Neural cell (in vitro differentiated cells): ENCODE data around the gene TBCK. TPM values are rescaled to one million over a fixed set of nuclear protein-coding genes. Genes with fewer than 3 reads are reported as not detected.

ENCODE experiments used
- H2AFZ ChIP-seq: fragments of 200-600, 300-800 bp; sonication (generic), shearing (Covaris generic); 2 replicates; pipeline ENCODE4 v1.6.0; 2014; ENCODE audit warnings: low read depth, mild to moderate bottlenecking, antibody characterized with exemption, low read length, moderate library complexity
- H3F3A ChIP-seq: fragments of 200-600 bp; shearing (Covaris generic); 2 replicates; pipeline ENCODE4 v1.6.1; 2016; ENCODE audit warnings: mild to moderate bottlenecking, moderate library complexity, mixed read lengths, antibody characterized with exemption, low read length; ENCODE audit not compliant: insufficient read depth, poor library complexity, severe bottlenecking
- H3K27ac ChIP-seq: fragments of 200-600, 300-800 bp; sonication (generic), shearing (Covaris generic); 2 replicates; pipeline ENCODE4 v1.5.1; 2014; ENCODE audit warnings: mild to moderate bottlenecking, low read length, moderate library complexity
- H3K27me3 ChIP-seq: fragments of 300-800, 200-600 bp; sonication (generic), shearing (Covaris generic); 2 replicates; pipeline ENCODE4 v1.6.0; 2014; ENCODE audit warnings: mild to moderate bottlenecking, low read depth, low read length, moderate library complexity; ENCODE audit not compliant: insufficient read depth
- H3K36me3 ChIP-seq: fragments of 300-800, 200-600 bp; sonication (generic), shearing (Covaris generic); 2 replicates; pipeline ENCODE4 v1.5.1; 2014; ENCODE audit warnings: mild to moderate bottlenecking, antibody characterized with exemption, low read length, moderate library complexity; ENCODE audit not compliant: insufficient read depth
- H3K4me2 ChIP-seq: fragments of 300-800, 200-600 bp; sonication (generic), shearing (Covaris generic); 2 replicates; pipeline ENCODE4 v1.6.0; 2014; ENCODE audit warnings: mild to moderate bottlenecking, low read length
- H3K4me3 ChIP-seq: fragments of 300-800, 200-600 bp; sonication (generic), shearing (Covaris generic); 2 replicates; pipeline ENCODE4 v1.5.1; 2014; ENCODE audit warnings: mild to moderate bottlenecking, low read length, moderate library complexity
- H3K79me2 ChIP-seq: fragments of 200-600 bp; shearing (Covaris generic); replicated peaks from 2 replicates; pipeline ENCODE4 v1.6.0; 2014; ENCODE audit warnings: mild to moderate bottlenecking, low read length, moderate library complexity; ENCODE audit not compliant: insufficient read depth
- H3K9ac ChIP-seq: fragments of 300-800, 200-600 bp; sonication (generic), shearing (Covaris generic); 2 replicates; pipeline ENCODE4 v1.6.1; 2016; ENCODE audit warnings: mild to moderate bottlenecking, low read length, mixed read lengths
- H3K9me2 ChIP-seq: fragments of 200-600 bp; shearing (Covaris generic); 2 replicates; pipeline ENCODE4 v1.6.1; 2016; ENCODE audit warnings: mild to moderate bottlenecking, low read length, mixed read lengths; ENCODE audit not compliant: insufficient read depth
- H3K9me3 ChIP-seq: fragments of 200-600, 300-800 bp; sonication (generic), shearing (Covaris generic); 2 replicates; pipeline ENCODE4 v1.6.1; 2016; ENCODE audit warnings: mild to moderate bottlenecking, mixed run types, low read length, moderate library complexity, mixed read lengths
- H4K20me1 ChIP-seq: fragments of 200-600 bp; shearing (Covaris generic); 2 replicates; pipeline ENCODE4 v1.6.1; 2016; ENCODE audit warnings: mild to moderate bottlenecking, mixed run types; ENCODE audit not compliant: insufficient read depth
- EP300 ChIP-seq: fragments of 450-650 bp; conservative IDR thresholded peaks from 2 replicates; pipeline ENCODE4 v1.6.1; 2014; ENCODE audit warnings: antibody characterized with exemption, mild to moderate bottlenecking, moderate library complexity; ENCODE audit not compliant: poor library complexity, severe bottlenecking
- EZH2 ChIP-seq: fragments of 200-600, 300-800 bp; shearing (Covaris generic), sonication (generic); IDR thresholded peaks from 2 replicates; pipeline ENCODE4 v1.6.1; 2014; ENCODE audit warnings: antibody characterized with exemption, low read length, borderline replicate concordance, mild to moderate bottlenecking; ENCODE audit not compliant: insufficient read depth, poor library complexity, severe bottlenecking
- MXI1 ChIP-seq: fragments of 450-650 bp; conservative IDR thresholded peaks from 2 replicates; pipeline ENCODE4 v1.6.1; 2014; ENCODE audit warnings: antibody characterized with exemption, mild to moderate bottlenecking; ENCODE audit not compliant: poor library complexity, severe bottlenecking
- POLR2AphosphoS5 ChIP-seq: IDR thresholded peaks from 2 replicates; pipeline ENCODE4 v1.6.1; 2012
- RAD21 ChIP-seq: fragments of 450-650 bp; conservative IDR thresholded peaks from 2 replicates; pipeline ENCODE4 v1.6.1; 2014; ENCODE audit warnings: antibody characterized with exemption, mild to moderate bottlenecking, moderate library complexity
- SMC3 ChIP-seq: fragments of 450-650 bp; conservative IDR thresholded peaks from 2 replicates; pipeline ENCODE4 v1.6.1; 2014; ENCODE audit warnings: antibody characterized with exemption, mild to moderate bottlenecking, moderate library complexity; ENCODE audit not compliant: poor library complexity
- TAF1 ChIP-seq: IDR thresholded peaks from 2 replicates; pipeline ENCODE4 v1.6.1; 2012; ENCODE audit warnings: low read depth
- polyA plus RNA-seq: library from polyadenylated mRNA; depleted of rRNA; stranded (reverse); fragments of >200 nt; gene quantifications from 2 replicates; pipeline ENCODE4 v1.2.3, GENCODE V29; 2014
- TF ChIP-seq, protein P1 (sequence below): IDR thresholded peaks from 2 replicates; pipeline ENCODE4 v1.6.1; 2012; ENCODE audit warnings: borderline replicate concordance
- TF ChIP-seq, protein P2 (sequence below): fragments of 450-650 bp; IDR thresholded peaks from 2 replicates; pipeline ENCODE4 v1.5.1; 2014; ENCODE audit warnings: antibody characterized with exemption, mild to moderate bottlenecking, moderate library complexity; ENCODE audit not compliant: poor library complexity, severe bottlenecking

The TBCK gene
- polyA plus RNA-seq, 1 donor from 2014 or later, result 55.0 TPM

GRCh38 chr4:106305435-106306055, 10.5 kb downstream of the TBCK start:
- Histone ChIP-seq H3K9me3 (no peaks in the 10 kb centered on the region), H4K20me1 (no peaks in the 10 kb centered on the region), H3K79me2 (peaks cover 10% of the 10 kb centered on the region), H3K36me3 (no peaks in the 10 kb centered on the region), H3K4me3 (no peak overlapping the region), H3F3A (no peaks in the 10 kb centered on the region), H3K9me2 (no peaks in the 10 kb centered on the region), H3K27ac (no peak overlapping the region), H3K27me3 (no peaks in the 10 kb centered on the region), H3K9ac (no peak overlapping the region), H3K4me2 (no peak overlapping the region), H2AFZ (no peak overlapping the region)
- TF ChIP-seq EP300 (no peak), RAD21 (no peak), MXI1 (no peak), TAF1 (no peak), POLR2AphosphoS5 (no peak), SMC3 (no peak), EZH2 (no peak)
- TF ChIP-seq, protein P1, sequence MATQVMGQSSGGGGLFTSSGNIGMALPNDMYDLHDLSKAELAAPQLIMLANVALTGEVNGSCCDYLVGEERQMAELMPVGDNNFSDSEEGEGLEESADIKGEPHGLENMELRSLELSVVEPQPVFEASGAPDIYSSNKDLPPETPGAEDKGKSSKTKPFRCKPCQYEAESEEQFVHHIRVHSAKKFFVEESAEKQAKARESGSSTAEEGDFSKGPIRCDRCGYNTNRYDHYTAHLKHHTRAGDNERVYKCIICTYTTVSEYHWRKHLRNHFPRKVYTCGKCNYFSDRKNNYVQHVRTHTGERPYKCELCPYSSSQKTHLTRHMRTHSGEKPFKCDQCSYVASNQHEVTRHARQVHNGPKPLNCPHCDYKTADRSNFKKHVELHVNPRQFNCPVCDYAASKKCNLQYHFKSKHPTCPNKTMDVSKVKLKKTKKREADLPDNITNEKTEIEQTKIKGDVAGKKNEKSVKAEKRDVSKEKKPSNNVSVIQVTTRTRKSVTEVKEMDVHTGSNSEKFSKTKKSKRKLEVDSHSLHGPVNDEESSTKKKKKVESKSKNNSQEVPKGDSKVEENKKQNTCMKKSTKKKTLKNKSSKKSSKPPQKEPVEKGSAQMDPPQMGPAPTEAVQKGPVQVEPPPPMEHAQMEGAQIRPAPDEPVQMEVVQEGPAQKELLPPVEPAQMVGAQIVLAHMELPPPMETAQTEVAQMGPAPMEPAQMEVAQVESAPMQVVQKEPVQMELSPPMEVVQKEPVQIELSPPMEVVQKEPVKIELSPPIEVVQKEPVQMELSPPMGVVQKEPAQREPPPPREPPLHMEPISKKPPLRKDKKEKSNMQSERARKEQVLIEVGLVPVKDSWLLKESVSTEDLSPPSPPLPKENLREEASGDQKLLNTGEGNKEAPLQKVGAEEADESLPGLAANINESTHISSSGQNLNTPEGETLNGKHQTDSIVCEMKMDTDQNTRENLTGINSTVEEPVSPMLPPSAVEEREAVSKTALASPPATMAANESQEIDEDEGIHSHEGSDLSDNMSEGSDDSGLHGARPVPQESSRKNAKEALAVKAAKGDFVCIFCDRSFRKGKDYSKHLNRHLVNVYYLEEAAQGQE, result no peak
- TF ChIP-seq, protein P2, sequence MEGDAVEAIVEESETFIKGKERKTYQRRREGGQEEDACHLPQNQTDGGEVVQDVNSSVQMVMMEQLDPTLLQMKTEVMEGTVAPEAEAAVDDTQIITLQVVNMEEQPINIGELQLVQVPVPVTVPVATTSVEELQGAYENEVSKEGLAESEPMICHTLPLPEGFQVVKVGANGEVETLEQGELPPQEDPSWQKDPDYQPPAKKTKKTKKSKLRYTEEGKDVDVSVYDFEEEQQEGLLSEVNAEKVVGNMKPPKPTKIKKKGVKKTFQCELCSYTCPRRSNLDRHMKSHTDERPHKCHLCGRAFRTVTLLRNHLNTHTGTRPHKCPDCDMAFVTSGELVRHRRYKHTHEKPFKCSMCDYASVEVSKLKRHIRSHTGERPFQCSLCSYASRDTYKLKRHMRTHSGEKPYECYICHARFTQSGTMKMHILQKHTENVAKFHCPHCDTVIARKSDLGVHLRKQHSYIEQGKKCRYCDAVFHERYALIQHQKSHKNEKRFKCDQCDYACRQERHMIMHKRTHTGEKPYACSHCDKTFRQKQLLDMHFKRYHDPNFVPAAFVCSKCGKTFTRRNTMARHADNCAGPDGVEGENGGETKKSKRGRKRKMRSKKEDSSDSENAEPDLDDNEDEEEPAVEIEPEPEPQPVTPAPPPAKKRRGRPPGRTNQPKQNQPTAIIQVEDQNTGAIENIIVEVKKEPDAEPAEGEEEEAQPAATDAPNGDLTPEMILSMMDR, result no peak

DNA sequence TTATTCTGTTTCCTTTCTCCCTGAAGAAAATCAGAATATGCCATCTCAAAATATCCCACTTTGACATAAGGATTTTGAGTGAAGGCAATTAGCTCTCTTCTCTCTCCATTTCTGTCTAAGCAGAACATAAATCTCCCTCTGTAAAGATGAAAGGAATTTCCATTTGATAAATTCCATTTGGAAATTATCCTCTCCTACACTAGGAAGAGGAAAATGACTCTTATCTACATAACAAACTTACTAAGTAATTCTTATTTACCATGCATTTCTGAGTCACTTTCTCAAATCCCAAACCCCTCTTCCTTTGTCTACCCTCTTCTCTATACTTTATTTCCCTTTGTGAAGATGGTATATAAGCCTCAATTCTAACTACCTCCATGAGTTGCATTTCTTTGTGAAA, 11.4 kb downstream of the TBCK start:
- H3K79me2 ChIP-seq, result peaks cover 3% of the 10 kb centered on the region
- H3K4me2 ChIP-seq, result no peak overlapping the region
- TF ChIP-seq SMC3 (no peak), MXI1 (no peak), RAD21 (no peak), TAF1 (no peak), EP300 (no peak), POLR2AphosphoS5 (no peak), EZH2 (no peak)
- TF ChIP-seq, protein P1, result no peak
- TF ChIP-seq, protein P2, result no peak
- H3K9me3 ChIP-seq, result no peaks in the 10 kb centered on the region
- no peak overlapping the region for H3K27ac ChIP-seq
- no peak overlapping the region for H3K4me3 ChIP-seq
- H3K27me3 ChIP-seq, result no peaks in the 10 kb centered on the region
- no peaks in the 10 kb centered on the region for H3F3A ChIP-seq
- no peaks in the 10 kb centered on the region for H4K20me1 ChIP-seq
- no peak overlapping the region for H3K9ac ChIP-seq
- no peak overlapping the region for H2AFZ ChIP-seq
- no peaks in the 10 kb centered on the region for H3K36me3 ChIP-seq
- no peaks in the 10 kb centered on the region for H3K9me2 ChIP-seq
